PC-3 (cell line): ENCODE data around the gene TOMM7.

Experiments used
- CTCF ChIP-seq: fragments of 300-600 bp; sonication (generic); conservative IDR thresholded peaks from 2 replicates; pipeline ENCODE4 v1.5.1; 2017; ENCODE audit warnings: antibody characterized with exemption, low read depth, mild to moderate bottlenecking, low read length
- EZH2phosphoT487 ChIP-seq: fragments of 300-600 bp; sonication (generic); IDR thresholded peaks from 2 replicates; pipeline ENCODE4 v1.6.1; 2018; ENCODE audit warnings: mild to moderate bottlenecking, antibody characterized with exemption, low read length, borderline replicate concordance

- TF ChIP-seq CTCF, result peak; percentile 89
- TF ChIP-seq EZH2phosphoT487, result no peak
These were observed 39.9 kb downstream of the TOMM7 start for GRCh38 chr7:22782616-22783232.
